CD4-positive, alpha-beta T cell treated with Interleukin-17A for 1 hour (primary cell): ENCODE results near the gene PHACTR3.

Experiments used
- DNase-seq: peaks from one replicate; pipeline ENCODE4 v3.0.0-alpha.2; 2020

PHACTR3 gene

DNA sequence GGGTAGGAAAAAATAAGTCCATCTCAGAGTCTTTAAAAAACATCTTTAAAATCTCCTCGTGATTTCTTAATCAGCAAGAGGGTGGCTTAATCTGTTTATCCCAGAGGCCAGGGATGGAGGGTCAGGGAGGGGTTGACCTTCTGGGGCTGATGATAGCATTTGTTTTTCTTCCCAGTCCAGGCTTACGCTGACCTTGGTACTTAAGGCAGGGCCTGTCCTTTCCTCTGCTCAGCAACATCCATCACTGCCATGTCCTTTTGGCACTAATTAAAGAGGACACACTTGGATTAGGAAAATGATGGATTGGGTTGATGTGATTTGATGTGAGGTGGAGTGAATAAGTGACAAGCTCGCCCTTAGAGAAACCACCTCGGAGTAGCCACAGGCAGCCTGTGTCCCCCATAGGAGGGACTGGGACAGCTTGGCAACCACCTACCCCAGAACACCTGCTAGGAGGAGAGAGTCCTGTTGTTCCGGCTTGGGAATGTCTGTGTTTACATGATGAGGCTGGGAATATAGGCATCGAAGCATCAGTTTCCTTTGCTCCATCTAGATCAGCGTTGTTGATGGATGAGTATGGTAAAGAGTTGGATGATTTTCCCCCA is 44.2 kb downstream of the PHACTR3 start:
- no peak for DNase-seq

DNA sequence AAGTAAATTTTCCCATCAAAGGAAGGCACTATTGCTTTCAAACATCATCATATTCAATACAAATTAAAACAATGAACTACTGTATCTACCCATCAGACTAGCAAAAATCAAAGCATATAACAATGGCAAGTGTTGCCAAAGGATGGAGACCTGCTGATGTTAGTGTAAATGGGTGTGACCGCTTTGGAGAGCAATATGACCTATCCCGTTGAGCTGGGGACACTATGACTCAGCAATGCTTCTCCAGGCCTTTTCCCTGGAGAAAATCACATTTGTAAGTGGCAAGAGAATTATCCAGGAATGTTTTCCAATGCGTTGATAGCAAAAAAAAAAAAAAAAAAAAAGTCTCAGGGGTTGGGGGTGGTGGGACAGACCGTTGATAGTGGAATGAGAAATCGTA is 46.1 kb downstream of the PHACTR3 start:
- no peak for DNase-seq

- no peak for DNase-seq
These were observed 48.0 kb downstream of the PHACTR3 start for GRCh38 chr20:59652381-59652780.

DNA sequence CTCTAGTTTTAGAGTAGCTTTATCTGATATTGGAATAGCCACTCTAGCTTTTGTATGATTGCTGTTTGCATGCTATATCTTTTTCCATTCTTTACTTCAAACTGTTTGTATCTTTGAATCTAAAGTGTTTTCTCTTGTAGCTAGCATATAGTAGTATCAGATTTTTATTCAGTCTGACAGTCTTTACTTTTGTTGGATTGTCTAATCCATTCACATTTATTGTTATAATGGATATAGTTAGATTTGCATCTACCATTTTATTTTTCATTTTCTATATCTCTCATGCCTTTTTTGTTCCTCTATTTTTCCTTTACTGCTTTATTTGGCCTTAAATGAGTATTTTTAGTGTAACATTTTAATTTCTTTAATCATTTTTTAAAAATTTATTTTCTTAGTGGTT is 52.1 kb downstream of the PHACTR3 start:
- DNase-seq = no peak

DNA sequence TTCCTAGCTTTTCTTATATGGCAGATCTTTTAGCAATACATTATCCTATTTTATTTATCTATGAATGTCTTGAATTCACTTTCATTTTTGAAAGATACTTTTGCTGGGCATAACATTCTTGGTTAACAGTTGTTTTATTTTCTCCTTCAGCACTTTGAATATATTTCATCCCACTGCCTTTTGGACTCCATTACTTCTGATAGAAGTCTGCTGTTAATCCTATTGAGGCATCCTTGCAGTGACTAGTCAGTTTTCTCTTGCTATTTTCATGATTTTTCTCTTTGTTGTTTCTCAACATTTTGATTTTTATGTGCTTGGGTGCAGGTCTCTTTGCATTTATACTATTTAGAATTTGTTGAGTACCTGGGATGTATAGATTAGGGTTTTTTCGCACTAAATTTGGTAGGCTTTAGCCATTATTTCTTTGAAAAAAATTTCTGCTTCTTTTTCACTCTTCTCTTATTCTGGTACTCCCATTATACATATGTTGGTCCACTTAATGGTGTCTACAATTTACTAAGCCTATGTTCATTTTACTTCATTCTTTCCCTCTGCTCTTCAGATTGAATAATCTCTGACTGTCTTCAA is 53.2 kb downstream of the PHACTR3 start:
- DNase-seq = no peak

DNA sequence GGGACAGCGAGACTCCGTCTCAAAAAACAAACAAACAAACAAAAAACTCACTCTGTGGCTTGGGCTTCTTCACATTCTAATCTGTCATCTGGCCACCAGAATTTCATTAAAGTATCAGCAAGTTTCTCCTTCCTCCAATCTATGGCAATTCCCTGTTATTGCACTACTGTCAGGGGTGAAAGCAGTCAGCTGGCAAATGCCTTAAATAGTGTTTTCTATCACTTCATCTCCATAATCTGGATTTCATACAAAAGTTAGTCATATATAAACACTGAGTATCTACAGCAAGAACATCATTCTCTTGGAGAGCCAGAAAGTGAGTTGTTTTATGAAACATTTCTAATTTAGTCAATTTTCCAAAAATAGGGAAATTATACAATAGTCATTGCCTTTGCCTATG is 56.1 kb downstream of the PHACTR3 start:
- no peak for DNase-seq

- DNase-seq = no peak
These were observed 56.8 kb downstream of the PHACTR3 start for GRCh38 chr20:59661153-59661552.

GRCh38 chr20:59661621-59662020 is 57.3 kb downstream of the PHACTR3 start:
- DNase-seq = no peak

DNA sequence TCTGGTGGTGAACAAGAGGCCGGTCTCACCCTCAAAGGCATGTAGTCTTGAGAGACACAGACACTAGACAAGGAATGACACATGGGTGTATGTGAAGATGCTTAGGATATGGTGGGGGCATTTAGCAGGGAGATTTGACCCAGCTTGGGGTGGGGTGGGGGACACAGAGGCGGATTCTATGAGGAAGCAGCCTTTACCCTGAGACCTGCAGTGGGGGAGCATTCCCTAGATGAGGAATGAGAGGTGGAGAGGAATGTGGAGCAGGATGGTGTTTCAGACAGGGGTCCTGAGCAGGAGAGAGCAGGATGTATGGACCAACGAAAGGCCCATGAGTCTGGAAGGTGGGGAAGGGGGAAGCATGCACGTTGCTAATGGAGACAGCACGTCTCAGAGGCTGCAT is 57.8 kb downstream of the PHACTR3 start:
- DNase-seq = no peak

DNA sequence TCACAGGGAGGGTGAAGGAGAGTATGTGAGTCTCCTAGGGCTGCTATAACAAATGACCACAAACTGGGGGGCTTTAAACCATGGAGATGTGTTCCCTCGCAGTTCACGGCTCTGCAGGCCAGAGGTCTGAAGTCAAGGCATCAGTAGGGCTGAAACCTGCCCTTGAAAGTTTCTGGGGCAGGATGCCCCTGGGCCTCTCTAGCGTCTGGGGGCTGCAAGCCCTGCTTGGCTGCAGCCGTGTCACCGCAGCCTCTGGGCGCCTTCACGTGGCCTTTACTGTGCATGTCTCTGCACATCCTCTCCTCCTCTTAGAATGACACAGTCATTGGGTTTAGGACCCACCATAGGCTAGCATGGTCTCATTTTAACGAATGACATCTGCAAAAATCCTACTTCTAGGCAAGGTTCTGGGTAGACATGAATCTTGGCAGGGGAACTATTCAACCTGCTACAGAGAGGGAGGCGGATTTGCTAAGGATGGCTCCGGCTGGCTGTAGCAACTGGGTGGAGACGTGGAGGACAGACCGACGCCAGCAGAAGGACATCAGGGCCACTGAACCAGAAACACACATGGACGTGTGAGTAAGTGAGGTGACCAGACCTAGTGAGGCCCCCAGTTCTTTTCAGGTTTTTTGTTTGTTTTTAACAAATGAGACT is 58.6 kb downstream of the PHACTR3 start:
- DNase-seq = no peak

- no peak for DNase-seq
These were observed 59.2 kb downstream of the PHACTR3 start for GRCh38 chr20:59663513-59664060.

- no peak for DNase-seq
These were observed 60.1 kb downstream of the PHACTR3 start for GRCh38 chr20:59664421-59664941.

- no peak for DNase-seq
These were observed 61.6 kb downstream of the PHACTR3 start for GRCh38 chr20:59665656-59666555.

GRCh38 chr20:59666586-59666985 is 62.2 kb downstream of the PHACTR3 start:
- no peak for DNase-seq

- no peak for DNase-seq
These were observed 62.8 kb downstream of the PHACTR3 start for GRCh38 chr20:59667131-59667530.

- DNase-seq = no peak
These were observed 63.7 kb downstream of the PHACTR3 start for GRCh38 chr20:59667981-59668515.

GRCh38 chr20:59668926-59669850 is 64.8 kb downstream of the PHACTR3 start:
- DNase-seq = no peak

DNA sequence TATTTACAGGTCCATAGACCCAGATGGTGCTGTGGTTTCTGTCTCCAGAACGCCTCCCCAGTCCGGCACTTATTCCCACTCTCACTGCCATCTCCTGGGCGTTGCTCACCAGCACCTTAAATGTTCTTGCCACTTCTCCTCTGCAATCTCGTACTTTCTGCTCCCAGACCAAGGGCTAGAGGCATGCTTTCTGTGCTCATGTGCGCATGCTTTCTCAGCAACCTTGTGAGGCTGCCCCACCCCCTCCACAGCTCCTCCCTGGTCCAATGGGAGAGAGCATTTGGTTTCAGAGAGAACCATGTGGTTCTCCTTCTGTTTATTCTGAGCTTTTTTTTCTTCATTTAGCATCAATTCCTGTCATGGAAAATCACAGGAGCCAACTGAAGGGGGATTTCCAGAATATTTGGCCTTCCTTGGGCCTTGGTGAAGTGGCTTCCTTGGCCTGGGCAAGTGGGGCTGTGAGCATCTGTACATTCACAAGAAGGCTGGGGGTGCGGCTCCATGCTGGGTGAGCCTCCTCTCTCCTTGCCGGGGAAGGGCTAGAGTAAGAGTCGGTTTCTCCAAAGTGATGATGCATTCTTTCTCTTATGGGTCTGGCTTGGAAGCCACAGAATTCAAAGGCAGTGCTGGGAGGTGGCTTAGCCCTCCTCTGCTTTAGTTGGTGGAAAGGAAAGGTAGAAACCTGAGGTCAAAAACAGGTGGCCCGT is 66.6 kb downstream of the PHACTR3 start:
- no peak for DNase-seq

DNA sequence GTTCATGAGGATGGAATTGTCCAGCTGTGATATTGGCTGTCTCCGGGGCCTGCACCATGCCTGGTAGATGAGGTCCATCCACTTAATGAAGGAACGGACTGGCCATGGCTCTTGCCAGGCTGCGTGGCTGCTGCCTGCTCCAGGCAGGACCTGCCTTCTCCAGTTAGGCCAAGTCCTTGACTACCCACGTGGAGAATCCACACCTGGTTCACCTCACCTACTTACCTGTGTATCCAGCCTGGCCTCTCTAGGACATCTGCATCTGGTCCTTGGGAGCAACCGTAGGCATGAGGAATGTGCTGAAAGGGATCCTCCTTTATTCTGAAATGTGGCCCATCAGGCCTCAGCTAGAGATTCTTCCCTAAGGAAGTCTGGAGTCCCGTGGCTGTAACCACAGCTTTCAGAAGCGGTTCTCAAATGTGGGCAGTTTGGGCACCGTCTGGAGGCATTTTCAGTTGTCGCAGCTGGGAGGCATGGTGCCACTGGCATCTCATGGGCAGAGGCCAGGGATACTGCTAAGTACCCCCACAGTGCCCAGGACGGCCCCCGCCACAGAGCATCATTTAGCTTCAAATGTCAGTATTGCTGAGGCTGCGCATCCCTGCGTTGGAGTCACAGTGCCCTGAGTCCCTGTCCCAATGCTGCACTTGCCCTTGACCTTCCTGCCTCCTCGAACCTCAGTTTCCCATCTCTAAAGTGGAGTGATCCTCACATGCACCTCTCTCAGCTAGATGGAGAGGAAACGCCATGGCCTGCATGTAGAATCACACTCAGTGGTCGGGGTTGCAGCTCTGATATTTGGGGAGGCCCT is 67.5 kb downstream of the PHACTR3 start:
- no peak for DNase-seq

DNA sequence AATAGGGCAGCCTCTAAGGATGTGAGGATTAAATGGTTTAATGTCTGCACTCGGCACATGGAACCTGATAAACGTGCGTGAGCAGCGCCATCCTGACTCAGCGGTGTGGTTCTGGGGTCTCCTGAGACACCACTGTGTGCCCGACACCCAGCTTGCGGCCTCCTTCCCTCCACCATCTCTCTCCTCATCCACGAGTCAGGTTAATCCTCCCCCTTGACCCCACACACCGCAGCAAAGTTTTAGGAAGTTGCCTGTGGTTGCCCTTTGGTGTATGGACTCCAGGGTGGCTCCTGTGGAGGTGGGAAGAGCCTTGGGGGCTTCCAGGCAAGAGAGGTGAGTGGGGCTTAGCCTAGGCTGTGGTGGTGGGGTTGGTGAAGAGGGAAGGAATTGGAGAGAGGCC is 68.2 kb downstream of the PHACTR3 start:
- no peak for DNase-seq
